ENCODE results near the gene MAN1C1. TPM values are rescaled to one million over a fixed set of nuclear protein-coding genes. Genes with fewer than 3 reads are reported as not detected.

Gene MAN1C1
- total and polyA plus RNA-seq, 2 donors (not counting 3 experiments of a cell fraction or from before 2014, with no cell fraction given) = 1.5 to 4.0 TPM

DNA sequence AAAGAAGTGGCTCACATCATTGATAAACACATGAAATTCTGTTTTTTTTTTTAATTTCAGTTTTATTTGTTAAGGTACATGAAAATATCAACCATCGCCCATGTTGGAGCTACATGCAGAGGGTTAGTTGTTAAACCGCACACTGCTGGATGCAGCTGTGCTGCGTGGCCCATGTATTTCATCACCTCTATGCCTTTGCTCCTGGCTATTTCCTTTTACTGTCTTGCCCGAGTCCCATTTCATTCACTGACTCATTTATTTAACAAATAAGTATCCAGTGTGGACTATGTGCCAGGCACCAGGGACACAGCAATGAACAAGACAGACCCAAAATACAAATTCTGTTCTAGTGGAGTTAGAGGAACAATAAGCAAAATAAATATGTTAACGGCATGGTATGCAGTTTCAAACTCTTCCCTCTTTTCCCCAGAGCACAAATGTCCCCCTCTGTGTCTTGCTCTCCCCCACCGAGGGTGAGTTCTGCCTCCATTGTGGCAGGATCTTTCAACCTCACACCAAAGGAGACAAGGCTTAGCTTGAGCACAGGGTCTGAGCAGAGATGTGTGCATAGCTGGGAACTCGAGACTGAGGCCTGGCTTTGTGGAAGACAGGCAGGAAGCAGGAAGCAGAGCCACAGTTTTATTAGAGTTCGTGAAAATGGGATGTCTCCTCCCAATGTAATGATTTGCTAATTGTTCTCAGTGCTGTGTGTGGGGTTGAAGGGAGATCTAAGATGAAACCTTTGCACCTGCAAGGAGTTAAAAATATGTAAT is 44.6 kb downstream of the MAN1C1 start:
- Histone ChIP-seq H3K79me2 (ENCODE audit: control insufficient read depth, insufficient read depth, low read length) (no peaks in the 10 kb centered on the region), H3K4me3 (replicated peaks in 1 of 3; ENCODE audit: insufficient read depth in 1 of 3, low read depth in 1 of 3, low read length in 3 of 3) (no peak overlapping the region), H3K9me1 (replicated peaks; ENCODE audit: control insufficient read depth, extremely low read depth, insufficient read depth, low read length) (no peaks in the 10 kb centered on the region), H4K20me1 (replicated peaks; ENCODE audit: control insufficient read depth, extremely low read depth, insufficient read depth, low read length) (no peaks in the 10 kb centered on the region), H3K4me2 (ENCODE audit: insufficient read depth, low read length) (no peak overlapping the region), H2AFZ (ENCODE audit: low read depth, low read length) (peak overlapping the region; percentile 73), H3K9ac (replicated peaks; ENCODE audit: extremely low read depth, insufficient read depth, low read length) (no peak overlapping the region), H3K9me3 (replicated peaks; ENCODE audit: control insufficient read depth, insufficient read depth, low read length) (no peaks in the 10 kb centered on the region), H3K27ac (ENCODE audit: insufficient read depth, low read depth, low read length) (no peak overlapping the region), H3K27me3 (ENCODE audit: control insufficient read depth in 2 of 2, insufficient read depth in 2 of 2, low read length in 2 of 2) (peaks cover 2 to 3% of the 10 kb centered on the region in 2 experiments), H3K36me3 (ENCODE audit: control insufficient read depth in 2 of 2, extremely low read depth in 1 of 2, insufficient read depth in 2 of 2, low read length in 2 of 2) (no peaks in the 10 kb centered on the region), H3K4me1 (ENCODE audit: control insufficient read depth, extremely low read depth, insufficient read depth, low read length) (no peaks in the 10 kb centered on the region)
- intact Hi-C loops (cut with micrococcal nuclease) = no loop called here
- POLR2A ChIA-PET = interaction anchor here (0.7 kb wide), 1 partner anchor 100 kb away, joined by 3 read pairs; no protein-coding TSS in a partner anchor
- no TSS peak for BruUV-seq (replicated peaks)
- no peak for TF ChIP-seq FOS (IDR thresholded peaks at IDR 0.05; ENCODE audit: borderline replicate concordance, insufficient read depth, low read length)
- TF ChIP-seq, protein P1, sequence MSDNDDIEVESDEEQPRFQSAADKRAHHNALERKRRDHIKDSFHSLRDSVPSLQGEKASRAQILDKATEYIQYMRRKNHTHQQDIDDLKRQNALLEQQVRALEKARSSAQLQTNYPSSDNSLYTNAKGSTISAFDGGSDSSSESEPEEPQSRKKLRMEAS (IDR thresholded peaks at IDR 0.05; ENCODE audit: insufficient read depth, insufficient read length) = no peak
- no peak for TF ChIP-seq EZH2 (IDR thresholded peaks at IDR 0.05; ENCODE audit: borderline replicate concordance, low read depth, low read length, severe bottlenecking)
- TF ChIP-seq, protein P2, sequence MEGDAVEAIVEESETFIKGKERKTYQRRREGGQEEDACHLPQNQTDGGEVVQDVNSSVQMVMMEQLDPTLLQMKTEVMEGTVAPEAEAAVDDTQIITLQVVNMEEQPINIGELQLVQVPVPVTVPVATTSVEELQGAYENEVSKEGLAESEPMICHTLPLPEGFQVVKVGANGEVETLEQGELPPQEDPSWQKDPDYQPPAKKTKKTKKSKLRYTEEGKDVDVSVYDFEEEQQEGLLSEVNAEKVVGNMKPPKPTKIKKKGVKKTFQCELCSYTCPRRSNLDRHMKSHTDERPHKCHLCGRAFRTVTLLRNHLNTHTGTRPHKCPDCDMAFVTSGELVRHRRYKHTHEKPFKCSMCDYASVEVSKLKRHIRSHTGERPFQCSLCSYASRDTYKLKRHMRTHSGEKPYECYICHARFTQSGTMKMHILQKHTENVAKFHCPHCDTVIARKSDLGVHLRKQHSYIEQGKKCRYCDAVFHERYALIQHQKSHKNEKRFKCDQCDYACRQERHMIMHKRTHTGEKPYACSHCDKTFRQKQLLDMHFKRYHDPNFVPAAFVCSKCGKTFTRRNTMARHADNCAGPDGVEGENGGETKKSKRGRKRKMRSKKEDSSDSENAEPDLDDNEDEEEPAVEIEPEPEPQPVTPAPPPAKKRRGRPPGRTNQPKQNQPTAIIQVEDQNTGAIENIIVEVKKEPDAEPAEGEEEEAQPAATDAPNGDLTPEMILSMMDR (IDR thresholded peaks at IDR 0.05; ENCODE audit: extremely low read depth in 1 of 2, insufficient read depth in 1 of 2, low read depth in 1 of 2, low read length in 2 of 2) = no peak
- no peak for TF ChIP-seq JUN (IDR thresholded peaks at IDR 0.05; ENCODE audit: borderline replicate concordance, insufficient read depth, insufficient read length, low read depth)
- no peak for TF ChIP-seq MYC (IDR thresholded peaks at IDR 0.05; ENCODE audit: low read depth, low read length)
- TF ChIP-seq POLR2A (IDR thresholded peaks at IDR 0.05; ENCODE audit: low read depth, low read length) = no peak
- TF ChIP-seq POLR2AphosphoS5 (IDR thresholded peaks at IDR 0.05; ENCODE audit: insufficient read depth, low read depth, low read length) = no peak
- TF ChIP-seq GATA2 (IDR thresholded peaks at IDR 0.05; ENCODE audit: insufficient read depth, insufficient read length, low read depth, low read length) = no peak
- CTCF ChIA-PET = no interaction called here
- DNase-seq (ENCODE audit: low read depth, low spot score) = peak; percentile 15
- FAIRE-seq = no peak
- dilution Hi-C loops (cut with MboI; ENCODE audit: extremely low pct_ligation_motif_present, low sequenced_read_pairs) = no loop called here

Measured in endothelial cell of umbilical vein (primary cell).